ENCODE data around the gene DDIT3. TPM values are rescaled to one million over a fixed set of nuclear protein-coding genes. Genes with fewer than 3 reads are reported as not detected.

The DDIT3 gene, protein sequence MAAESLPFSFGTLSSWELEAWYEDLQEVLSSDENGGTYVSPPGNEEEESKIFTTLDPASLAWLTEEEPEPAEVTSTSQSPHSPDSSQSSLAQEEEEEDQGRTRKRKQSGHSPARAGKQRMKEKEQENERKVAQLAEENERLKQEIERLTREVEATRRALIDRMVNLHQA
- total RNA-seq (10 to 100 TPM in 1 of 2 donors, 1 to 10 TPM in 1; 4.7 to 12.6 TPM), polyA plus RNA-seq (10 to 100 TPM; 19.9 to 30.2 TPM)

DNA sequence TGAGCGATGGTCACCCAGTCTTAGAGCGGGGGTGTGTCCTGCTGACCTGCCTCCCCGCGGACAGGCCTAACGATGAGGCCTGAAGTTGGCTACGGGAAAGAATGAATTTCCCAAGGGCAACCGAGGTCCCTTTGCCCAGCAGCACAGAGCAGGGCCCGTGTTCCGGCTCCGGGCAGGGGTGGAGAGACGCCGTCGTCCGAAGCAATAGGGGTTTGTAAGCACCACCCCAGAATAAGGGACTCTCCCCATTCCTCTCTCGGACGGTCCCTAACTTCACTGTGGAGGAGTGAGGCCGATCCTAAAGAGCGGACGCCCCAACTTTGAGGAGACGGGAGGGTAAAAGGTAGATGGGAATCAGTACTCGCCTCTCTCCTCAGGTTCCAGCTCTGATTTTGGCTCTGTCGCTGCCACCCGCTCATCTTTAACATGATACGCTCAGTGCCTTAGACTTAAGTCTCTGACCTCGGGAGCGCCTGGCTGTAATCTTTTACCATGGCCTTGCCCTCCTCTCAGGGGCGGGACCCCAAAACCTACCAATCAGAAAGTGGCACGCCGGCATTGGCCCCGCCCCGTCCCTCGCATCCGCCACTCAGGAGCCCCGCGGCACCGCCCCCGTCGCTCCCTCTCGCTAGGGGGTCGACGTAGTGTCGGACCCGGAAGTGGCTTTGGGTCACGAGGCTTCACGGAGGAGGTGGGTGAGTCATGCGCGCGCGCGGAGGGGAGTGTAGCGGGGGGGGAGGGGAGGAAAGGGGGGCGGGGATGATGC lies at the start of gene DDIT3:
DDIT3 (minus strand) TSS at position 462 of the 766 bp plus-strand sequence. CDS start 3,108 bp downstream, outside the sequence.
- DNase-seq (ENCODE audit: low spot score) = peak; percentile 98
- peaks cover 3 to 32% (median 24%) of the 10 kb centered on the region in 4 donors for H3K36me3 ChIP-seq (ENCODE audit: control insufficient read depth in 4 of 4, insufficient read depth in 3 of 4, low read depth in 1 of 4, low read length in 3 of 4)

More for the DNA sequence above, at the start of gene DDIT3:
- under 1% methylated on average over 52 of the region's 52 CpGs for WGBS
- TF ChIP-seq YY1 (IDR thresholded peaks at IDR 0.05) (peak; percentile 47), SP1 (IDR thresholded peaks at IDR 0.05) (peak; percentile 86), RXRA (IDR thresholded peaks at IDR 0.05) (peak; percentile 47 to 54), FOXA2 (IDR thresholded peaks at IDR 0.05) (no peak), HNF4G (IDR thresholded peaks at IDR 0.05) (peak; percentile 52), JUND (IDR thresholded peaks at IDR 0.05) (peak; percentile 85 to 92), TAF1 (conservative IDR thresholded peaks at IDR 0.05) (peak; percentile 99), HNF4A (conservative IDR thresholded peaks at IDR 0.05) (peak; percentile 47 to 78), GABPA (IDR thresholded peaks at IDR 0.05 in 1 of 2, conservative IDR thresholded peaks at IDR 0.05 in 1 of 2) (peak in 1 of 2 donors; percentile 81), EGR1 (IDR thresholded peaks at IDR 0.05; ENCODE audit: low read depth in 2 of 2) (peak; percentile 62 to 87), NR2F2 (IDR thresholded peaks at IDR 0.05) (peak; percentile 89), RAD21 (IDR thresholded peaks at IDR 0.05) (peak; percentile 14 to 25), FOXA1 (IDR thresholded peaks at IDR 0.05) (no peak)
- TF ChIP-seq, protein P1, sequence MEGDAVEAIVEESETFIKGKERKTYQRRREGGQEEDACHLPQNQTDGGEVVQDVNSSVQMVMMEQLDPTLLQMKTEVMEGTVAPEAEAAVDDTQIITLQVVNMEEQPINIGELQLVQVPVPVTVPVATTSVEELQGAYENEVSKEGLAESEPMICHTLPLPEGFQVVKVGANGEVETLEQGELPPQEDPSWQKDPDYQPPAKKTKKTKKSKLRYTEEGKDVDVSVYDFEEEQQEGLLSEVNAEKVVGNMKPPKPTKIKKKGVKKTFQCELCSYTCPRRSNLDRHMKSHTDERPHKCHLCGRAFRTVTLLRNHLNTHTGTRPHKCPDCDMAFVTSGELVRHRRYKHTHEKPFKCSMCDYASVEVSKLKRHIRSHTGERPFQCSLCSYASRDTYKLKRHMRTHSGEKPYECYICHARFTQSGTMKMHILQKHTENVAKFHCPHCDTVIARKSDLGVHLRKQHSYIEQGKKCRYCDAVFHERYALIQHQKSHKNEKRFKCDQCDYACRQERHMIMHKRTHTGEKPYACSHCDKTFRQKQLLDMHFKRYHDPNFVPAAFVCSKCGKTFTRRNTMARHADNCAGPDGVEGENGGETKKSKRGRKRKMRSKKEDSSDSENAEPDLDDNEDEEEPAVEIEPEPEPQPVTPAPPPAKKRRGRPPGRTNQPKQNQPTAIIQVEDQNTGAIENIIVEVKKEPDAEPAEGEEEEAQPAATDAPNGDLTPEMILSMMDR (IDR thresholded peaks at IDR 0.05; ENCODE audit: low read depth, low read length, missing input control) = no peak
- TF ChIP-seq, protein P2, sequence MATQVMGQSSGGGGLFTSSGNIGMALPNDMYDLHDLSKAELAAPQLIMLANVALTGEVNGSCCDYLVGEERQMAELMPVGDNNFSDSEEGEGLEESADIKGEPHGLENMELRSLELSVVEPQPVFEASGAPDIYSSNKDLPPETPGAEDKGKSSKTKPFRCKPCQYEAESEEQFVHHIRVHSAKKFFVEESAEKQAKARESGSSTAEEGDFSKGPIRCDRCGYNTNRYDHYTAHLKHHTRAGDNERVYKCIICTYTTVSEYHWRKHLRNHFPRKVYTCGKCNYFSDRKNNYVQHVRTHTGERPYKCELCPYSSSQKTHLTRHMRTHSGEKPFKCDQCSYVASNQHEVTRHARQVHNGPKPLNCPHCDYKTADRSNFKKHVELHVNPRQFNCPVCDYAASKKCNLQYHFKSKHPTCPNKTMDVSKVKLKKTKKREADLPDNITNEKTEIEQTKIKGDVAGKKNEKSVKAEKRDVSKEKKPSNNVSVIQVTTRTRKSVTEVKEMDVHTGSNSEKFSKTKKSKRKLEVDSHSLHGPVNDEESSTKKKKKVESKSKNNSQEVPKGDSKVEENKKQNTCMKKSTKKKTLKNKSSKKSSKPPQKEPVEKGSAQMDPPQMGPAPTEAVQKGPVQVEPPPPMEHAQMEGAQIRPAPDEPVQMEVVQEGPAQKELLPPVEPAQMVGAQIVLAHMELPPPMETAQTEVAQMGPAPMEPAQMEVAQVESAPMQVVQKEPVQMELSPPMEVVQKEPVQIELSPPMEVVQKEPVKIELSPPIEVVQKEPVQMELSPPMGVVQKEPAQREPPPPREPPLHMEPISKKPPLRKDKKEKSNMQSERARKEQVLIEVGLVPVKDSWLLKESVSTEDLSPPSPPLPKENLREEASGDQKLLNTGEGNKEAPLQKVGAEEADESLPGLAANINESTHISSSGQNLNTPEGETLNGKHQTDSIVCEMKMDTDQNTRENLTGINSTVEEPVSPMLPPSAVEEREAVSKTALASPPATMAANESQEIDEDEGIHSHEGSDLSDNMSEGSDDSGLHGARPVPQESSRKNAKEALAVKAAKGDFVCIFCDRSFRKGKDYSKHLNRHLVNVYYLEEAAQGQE (IDR thresholded peaks at IDR 0.05) = peak; percentile 95
- TF ChIP-seq, protein P3, sequence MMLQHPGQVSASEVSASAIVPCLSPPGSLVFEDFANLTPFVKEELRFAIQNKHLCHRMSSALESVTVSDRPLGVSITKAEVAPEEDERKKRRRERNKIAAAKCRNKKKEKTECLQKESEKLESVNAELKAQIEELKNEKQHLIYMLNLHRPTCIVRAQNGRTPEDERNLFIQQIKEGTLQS (IDR thresholded peaks at IDR 0.05) = peak; percentile 73
- TF ChIP-seq, protein P4, sequence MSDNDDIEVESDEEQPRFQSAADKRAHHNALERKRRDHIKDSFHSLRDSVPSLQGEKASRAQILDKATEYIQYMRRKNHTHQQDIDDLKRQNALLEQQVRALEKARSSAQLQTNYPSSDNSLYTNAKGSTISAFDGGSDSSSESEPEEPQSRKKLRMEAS (IDR thresholded peaks at IDR 0.05) = no peak
- TF ChIP-seq, protein P5, sequence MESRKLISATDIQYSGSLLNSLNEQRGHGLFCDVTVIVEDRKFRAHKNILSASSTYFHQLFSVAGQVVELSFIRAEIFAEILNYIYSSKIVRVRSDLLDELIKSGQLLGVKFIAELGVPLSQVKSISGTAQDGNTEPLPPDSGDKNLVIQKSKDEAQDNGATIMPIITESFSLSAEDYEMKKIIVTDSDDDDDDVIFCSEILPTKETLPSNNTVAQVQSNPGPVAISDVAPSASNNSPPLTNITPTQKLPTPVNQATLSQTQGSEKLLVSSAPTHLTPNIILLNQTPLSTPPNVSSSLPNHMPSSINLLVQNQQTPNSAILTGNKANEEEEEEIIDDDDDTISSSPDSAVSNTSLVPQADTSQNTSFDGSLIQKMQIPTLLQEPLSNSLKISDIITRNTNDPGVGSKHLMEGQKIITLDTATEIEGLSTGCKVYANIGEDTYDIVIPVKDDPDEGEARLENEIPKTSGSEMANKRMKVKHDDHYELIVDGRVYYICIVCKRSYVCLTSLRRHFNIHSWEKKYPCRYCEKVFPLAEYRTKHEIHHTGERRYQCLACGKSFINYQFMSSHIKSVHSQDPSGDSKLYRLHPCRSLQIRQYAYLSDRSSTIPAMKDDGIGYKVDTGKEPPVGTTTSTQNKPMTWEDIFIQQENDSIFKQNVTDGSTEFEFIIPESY (IDR thresholded peaks at IDR 0.05) = peak; percentile 32
- H3K4me3 ChIP-seq (ENCODE audit: low read depth in 1 of 3, low read length in 3 of 3) = peak within 1 kb of the TSS; percentile 88 to 98 (median 97)
- peak within 1 kb of the TSS; percentile 80 to 92 for H3K9ac ChIP-seq (ENCODE audit: low read depth in 1 of 2, low read length in 2 of 2)
- peak within 1 kb of the TSS; percentile 95 for H3K27ac ChIP-seq (ENCODE audit: low read depth in 1 of 2, low read length in 2 of 2)
- no peaks in the 10 kb centered on the region for H3K27me3 ChIP-seq (ENCODE audit: control insufficient read depth in 4 of 4, insufficient read depth in 4 of 4, low read length in 3 of 4)
- peaks cover 10 to 58% (median 37%) of the 10 kb centered on the region in 4 donors for H3K4me1 ChIP-seq (ENCODE audit: control insufficient read depth in 4 of 4, insufficient read depth in 4 of 4, low read length in 3 of 4)
- no peaks in the 10 kb centered on the region for H3K9me3 ChIP-seq (ENCODE audit: control insufficient read depth in 4 of 4, low read length in 3 of 4)
